Testis (tissue), 3 donors: ENCODE data around the gene LRP8. TPM values are rescaled to one million over a fixed set of nuclear protein-coding genes. Genes with fewer than 3 reads are reported as not detected.

Source experiments
- DNase-seq: peaks from one replicate; pipeline ENCODE4 v3.0.0-alpha.2; 2019
- H3K27ac ChIP-seq, 2 donors: fragments of 200-600 bp; sonication (generic); one replicate each; pipeline ENCODE4 v1.5.1; 2019
- H3K27me3 ChIP-seq: fragments of 200-600 bp; sonication (generic); one replicate; pipeline ENCODE4 v1.5.1; 2019
- H3K36me3 ChIP-seq: fragments of 200-600 bp; sonication (generic); one replicate; pipeline ENCODE4 v1.5.1; 2017; ENCODE audit warnings: low read depth; ENCODE audit errors: missing control alignments
- H3K4me1 ChIP-seq: fragments of 200-600 bp; sonication (generic); one replicate; pipeline ENCODE4 v1.5.1; 2019
- H3K4me3 ChIP-seq, 2 donors: fragments of 200-600 bp; sonication (generic); one replicate each; pipeline ENCODE4 v1.5.1; 2017 to 2019
- H3K9me3 ChIP-seq: fragments of 200-600 bp; sonication (generic); one replicate; pipeline ENCODE4 v1.5.1; 2017
- POLR2A ChIP-seq: fragments of 450-650 bp; IDR thresholded peaks from one replicate; pipeline ENCODE4 v1.6.1; 2017; ENCODE audit warnings: antibody characterized with exemption, mild to moderate bottlenecking, moderate library complexity
- WGBS, 2 donors: methylation state at CpG; one replicate each; pipeline ENCODE4 v1.1.5; 2018; 5-methylcytosine and 5-hydroxymethylcytosine counted together
- intact Hi-C: fragments of 100-400 bp; cut with DNase I; formaldehyde crosslinking; loops from one replicate; pipeline ENCODE4 v1.15.1; 2023; ENCODE audit warnings: low total_unique reads
- polyA plus RNA-seq: library from polyadenylated mRNA; stranded (reverse); fragments of 350-450 nt; fragmentation: Illumina TruSeq; extraction: RNeasy Lipid Tissue Mini Kit (QIAGEN cat#74804); gene quantifications from one replicate; pipeline ENCODE4 v1.2.3, GENCODE V29; 2014; ENCODE audit warnings: low read depth, low replicate concordance; ENCODE audit not compliant: insufficient read depth
- total RNA-seq, 2 donors: library from RNA; depleted of rRNA; stranded (reverse); fragments of >200 nt; gene quantifications; one replicate each; pipeline ENCODE4 v1.2.3, GENCODE V29; 2016
- TF ChIP-seq, protein P1 (sequence below), 3 experiments: fragments of 450-650 bp in 2 of 3; fragments of 200-600 bp in 1 of 3; sonication (generic) in 1 of 3; IDR thresholded peaks; one replicate each; pipeline ENCODE4 v1.5.1; 2016 to 2019; ENCODE audit warnings: antibody characterized with exemption in 3 of 3, mild to moderate bottlenecking in 2 of 3, moderate library complexity in 1 of 3

Gene LRP8
- total and polyA plus RNA-seq, 3 donors from 2014 or later: 64.3 to 253 (median 223) TPM

DNA sequence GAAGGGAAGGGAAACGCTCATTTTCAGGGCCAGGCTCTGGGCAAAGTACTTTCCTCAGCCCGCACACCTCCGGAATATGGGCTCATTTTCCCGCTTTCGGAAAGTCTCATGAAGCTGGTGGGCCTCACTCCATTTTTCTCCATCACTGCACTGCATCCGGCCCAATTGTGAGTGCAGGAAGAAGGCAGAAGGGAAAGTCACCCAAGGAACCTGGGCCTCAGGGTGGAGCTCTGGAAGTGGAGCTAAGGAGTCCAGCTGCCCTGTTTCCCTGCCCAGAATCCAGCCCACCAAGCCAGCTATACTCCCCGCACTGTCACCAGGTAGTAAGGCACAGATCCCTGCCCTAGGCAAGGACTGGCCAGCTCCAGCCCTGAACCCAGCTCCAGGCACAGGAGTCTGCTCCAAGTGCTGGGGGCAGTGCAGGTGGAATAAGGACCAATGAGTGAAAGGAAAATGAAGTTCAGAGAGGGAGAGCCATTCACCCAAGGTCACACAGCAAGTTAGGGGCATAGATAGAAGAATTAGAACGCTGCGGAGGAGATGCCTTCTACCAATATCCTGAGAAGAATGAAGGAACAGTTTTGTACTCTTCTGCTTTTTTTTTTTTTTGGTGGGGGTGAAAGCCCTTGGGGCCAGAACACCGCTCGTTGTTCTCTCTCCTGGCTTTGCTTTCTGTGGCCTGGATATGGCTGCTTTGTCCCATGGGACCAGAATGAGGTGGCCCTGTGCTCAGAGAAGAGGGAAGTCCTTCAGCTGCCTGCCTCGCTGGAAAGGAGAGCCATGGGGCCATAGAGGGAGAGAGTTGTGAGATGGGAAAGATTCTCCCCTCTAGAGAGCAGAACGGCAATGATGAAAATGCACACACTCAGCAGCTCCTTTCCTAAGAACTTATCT is 10.0 kb downstream of the LRP8 start:
- 54 to 65% methylated on average over 13 of the region's 13 CpGs for WGBS, 2 donors
- H3K27me3 ChIP-seq: no peaks in the 10 kb centered on the region
- DNase-seq: no peak
- H3K4me1 ChIP-seq: peaks cover 46% of the 10 kb centered on the region
- intact Hi-C loops: no loop called here
- no peaks in the 10 kb centered on the region for H3K9me3 ChIP-seq
- peak overlapping the region in 1 of 2 donors; percentile 67 for H3K27ac ChIP-seq
- TF ChIP-seq, protein P1, sequence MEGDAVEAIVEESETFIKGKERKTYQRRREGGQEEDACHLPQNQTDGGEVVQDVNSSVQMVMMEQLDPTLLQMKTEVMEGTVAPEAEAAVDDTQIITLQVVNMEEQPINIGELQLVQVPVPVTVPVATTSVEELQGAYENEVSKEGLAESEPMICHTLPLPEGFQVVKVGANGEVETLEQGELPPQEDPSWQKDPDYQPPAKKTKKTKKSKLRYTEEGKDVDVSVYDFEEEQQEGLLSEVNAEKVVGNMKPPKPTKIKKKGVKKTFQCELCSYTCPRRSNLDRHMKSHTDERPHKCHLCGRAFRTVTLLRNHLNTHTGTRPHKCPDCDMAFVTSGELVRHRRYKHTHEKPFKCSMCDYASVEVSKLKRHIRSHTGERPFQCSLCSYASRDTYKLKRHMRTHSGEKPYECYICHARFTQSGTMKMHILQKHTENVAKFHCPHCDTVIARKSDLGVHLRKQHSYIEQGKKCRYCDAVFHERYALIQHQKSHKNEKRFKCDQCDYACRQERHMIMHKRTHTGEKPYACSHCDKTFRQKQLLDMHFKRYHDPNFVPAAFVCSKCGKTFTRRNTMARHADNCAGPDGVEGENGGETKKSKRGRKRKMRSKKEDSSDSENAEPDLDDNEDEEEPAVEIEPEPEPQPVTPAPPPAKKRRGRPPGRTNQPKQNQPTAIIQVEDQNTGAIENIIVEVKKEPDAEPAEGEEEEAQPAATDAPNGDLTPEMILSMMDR (IDR thresholded peaks at IDR 0.05): no peak
- no peak for TF ChIP-seq POLR2A
- H3K4me3 ChIP-seq: no peak overlapping the region
- no peaks in the 10 kb centered on the region for H3K36me3 ChIP-seq

DNA sequence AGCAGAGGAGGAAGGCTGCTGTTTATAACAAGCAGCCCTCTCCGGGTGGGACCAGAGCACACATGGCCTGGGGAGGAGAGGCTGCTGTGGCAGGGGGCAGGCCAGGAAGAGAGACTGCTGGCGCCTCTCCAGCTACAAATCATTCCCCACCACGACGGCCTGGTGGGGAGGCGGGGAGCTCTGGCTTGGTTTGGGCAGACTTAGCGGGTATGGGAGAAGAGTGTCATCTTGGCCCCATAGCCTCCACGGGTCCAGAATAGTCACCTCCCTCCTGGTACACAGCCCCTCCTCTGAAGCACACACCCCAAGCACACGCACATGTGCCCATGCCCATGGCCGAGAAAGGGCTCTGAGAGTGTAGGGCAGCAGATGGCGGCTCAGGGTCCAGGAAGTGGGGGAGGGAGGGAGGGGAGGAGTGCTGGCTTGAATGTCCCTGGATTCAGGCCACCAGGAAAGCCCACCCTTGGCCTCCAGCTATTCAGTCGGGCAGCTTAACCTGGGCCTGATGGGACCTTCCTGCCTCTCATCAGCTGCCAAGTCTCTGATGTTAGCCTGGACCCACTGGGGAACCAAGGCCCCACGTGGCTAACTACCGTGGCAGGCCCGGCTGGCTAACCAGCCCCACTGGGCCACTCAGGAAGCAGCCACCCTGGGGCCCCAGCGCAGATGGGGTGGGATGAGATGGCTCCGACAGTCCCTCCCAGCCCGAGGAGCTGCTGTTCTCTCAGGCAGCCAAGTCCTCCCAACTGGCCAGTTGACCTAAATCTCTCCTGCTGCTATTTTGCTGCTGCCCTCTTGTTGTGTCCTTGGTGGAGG is 10.9 kb downstream of the LRP8 start:
- no peak for TF ChIP-seq POLR2A
- TF ChIP-seq, protein P1 (IDR thresholded peaks at IDR 0.05): no peak
- H3K27me3 ChIP-seq: no peaks in the 10 kb centered on the region
- DNase-seq: peak; percentile 69
- WGBS, 2 donors: 44 to 73% methylated on average over 10 to 15 of the region's 17 CpGs
- no peak overlapping the region for H3K4me3 ChIP-seq
- intact Hi-C loops: no loop called here
- no peaks in the 10 kb centered on the region for H3K36me3 ChIP-seq
- peaks cover 42% of the 10 kb centered on the region for H3K4me1 ChIP-seq
- no peaks in the 10 kb centered on the region for H3K9me3 ChIP-seq
- H3K27ac ChIP-seq: peak overlapping the region in 1 of 2 donors; percentile 67

DNA sequence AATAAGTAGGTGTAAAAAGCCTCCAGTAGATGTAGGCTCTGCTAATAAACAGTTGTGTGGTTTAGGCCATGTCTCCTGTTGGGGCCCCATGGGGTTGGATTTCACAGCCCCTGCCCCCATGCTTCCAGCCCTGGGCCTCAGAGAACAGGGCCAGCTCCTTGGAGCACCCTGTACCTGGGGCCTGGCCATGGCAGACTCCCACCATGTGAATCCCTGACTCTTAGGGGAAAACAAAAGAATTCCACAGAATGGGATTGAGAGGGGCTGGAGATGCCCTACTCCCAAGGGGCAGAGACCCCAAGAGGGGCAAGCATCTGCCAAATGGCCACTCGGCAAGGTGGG is 11.5 kb downstream of the LRP8 start:
- peaks cover 42% of the 10 kb centered on the region for H3K4me1 ChIP-seq
- H3K9me3 ChIP-seq: no peaks in the 10 kb centered on the region
- no peak overlapping the region for H3K4me3 ChIP-seq
- TF ChIP-seq, protein P1 (IDR thresholded peaks at IDR 0.05): no peak
- TF ChIP-seq POLR2A: no peak
- no peaks in the 10 kb centered on the region for H3K36me3 ChIP-seq
- peak overlapping the region in 1 of 2 donors; percentile 67 for H3K27ac ChIP-seq
- intact Hi-C loops: no loop called here
- DNase-seq: no peak
- 67 to 75% methylated on average over 1 of the region's 1 CpG for WGBS, 2 donors
- H3K27me3 ChIP-seq: no peaks in the 10 kb centered on the region

DNA sequence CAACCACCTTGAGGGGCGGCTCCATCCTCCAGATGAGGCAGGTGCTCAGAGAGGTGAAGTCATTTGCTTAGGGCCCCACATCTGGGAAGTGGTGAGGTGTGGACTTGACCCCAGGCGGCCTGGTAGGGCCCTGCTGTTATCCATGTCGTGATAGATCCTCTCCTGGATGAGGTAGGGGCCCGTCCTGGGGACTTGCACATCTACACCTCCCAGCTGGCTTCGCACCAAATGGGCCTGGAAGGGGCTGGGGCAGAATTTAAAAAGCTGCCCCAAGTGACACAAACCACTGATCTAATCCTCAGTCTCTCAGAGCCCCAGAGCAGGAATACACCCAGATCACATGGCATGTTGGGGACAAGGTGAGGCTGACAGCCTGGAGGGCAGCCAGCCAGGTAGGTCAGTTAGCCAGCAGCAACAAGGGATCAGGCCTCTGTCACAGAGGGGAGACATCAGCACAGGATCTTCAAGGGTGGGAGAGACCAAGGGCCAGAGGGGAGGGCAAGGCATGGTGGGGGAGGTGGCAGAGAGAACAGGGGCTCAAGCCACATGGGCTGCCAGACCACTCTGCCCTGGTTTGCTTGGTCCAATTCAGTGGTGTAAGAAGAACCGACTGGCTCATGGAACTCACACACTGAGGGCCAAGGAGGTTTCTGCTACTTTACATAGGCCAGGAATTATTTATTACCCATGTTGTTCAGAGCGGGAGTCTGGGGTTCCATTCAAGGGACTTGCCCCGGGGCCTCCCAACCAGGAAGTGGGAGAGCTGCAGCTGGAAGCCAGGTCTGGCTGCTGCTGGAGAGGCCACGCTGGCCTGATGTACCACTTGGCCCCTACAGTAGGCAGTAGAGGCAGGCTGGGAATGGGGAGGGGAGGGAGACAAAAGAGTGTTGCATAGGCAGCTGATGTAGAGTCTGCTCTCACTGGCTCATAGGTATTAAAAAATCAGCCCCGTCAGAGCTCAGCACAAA is 12.1 kb downstream of the LRP8 start:
- WGBS, 2 donors: 70 to 83% methylated on average over 8 to 10 of the region's 10 CpGs
- Histone ChIP-seq H3K27me3 (no peaks in the 10 kb centered on the region), H3K9me3 (no peaks in the 10 kb centered on the region), H3K4me1 (peaks cover 42% of the 10 kb centered on the region), H3K36me3 (no peaks in the 10 kb centered on the region), H3K27ac (peak overlapping the region in 1 of 2 donors; percentile 67), H3K4me3 (no peak overlapping the region)
- intact Hi-C loops: no loop called here
- DNase-seq: no peak
- TF ChIP-seq, protein P1 (IDR thresholded peaks at IDR 0.05): no peak
- TF ChIP-seq POLR2A: no peak
